ENCODE data around the gene RBBP9.
"Not testable (repeated sequence)": the region's sequence is repeated elsewhere in the genome, so short reads cannot be mapped to it uniquely, and the experiment has no call there.

The RBBP9 gene

DNA sequence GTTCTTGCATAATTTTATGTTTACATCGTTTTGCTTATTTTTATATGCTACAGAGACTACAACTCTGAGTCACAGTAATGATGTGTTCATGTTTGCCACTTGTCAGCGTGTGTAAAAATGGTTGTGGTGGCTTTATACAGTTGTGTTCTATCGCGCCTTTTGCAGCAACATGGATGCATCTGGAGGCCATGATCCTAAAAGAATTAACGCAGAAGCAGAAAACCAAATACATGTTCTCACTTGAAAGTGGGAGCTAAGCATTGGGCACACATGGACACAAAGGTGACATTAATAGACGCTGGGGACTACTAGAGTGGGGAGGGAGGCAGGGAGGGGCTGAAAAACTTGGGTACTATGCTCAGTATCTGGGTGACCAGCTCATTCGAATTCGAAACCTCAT, 9.7 kb upstream of the RBBP9 start:
- no peak for DNase-seq (ENCODE audit: low read depth in 3 of 3, low spot score in 1 of 3)

DNA sequence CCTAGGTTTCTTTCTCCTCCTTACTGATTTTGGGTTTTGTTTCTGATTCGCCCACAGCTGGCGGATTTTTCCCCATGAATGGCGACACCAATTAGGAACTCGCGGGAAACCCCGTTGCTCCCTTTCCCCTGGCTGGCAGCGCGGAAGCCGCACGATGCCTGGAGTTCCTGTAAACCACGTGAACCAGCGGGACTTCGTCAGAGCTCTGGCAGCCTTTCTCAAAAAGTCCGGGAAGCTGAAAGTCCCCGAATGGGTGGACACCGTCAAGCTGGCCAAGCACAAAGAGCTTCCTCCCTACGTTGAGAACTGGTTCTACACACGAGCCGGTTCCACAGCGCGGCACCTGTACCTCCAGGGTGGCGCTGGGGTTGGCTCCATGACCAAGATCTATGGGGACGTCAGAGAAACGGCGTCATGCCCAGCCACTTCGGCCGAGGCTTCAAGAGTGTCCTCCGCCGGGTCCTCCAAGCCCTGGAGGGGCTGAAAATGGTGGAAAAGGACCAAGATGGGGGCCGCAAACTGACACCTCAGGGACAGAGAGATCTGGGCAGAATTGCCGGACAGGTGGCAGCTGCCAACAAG, 7.5 kb upstream of the RBBP9 start:
- DNase-seq (ENCODE audit: low read depth in 3 of 3, low spot score in 1 of 3): no peak

DNA sequence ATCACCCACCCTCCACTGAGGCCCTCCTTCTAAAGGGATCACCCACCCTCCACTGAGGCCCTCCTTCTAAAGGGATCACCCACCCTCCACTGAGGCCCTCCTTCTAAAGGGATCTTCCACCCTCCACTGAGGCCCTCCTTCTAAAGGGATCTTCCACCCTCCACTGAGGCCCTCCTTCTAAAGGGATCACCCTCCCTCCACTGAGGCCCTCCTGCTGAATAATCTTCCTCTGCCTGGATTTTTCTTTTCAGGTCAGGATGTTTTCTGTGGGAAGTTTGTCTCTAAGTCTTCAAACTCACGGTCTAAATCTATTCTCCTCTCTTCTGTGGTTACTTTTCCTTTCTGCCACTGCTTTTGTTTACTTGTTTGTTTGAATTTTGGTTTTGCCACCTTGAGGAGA, 4.6 kb upstream of the RBBP9 start:
- not testable (repeated sequence) for DNase-seq (ENCODE audit: low read depth in 3 of 3, low spot score in 1 of 3)

DNA sequence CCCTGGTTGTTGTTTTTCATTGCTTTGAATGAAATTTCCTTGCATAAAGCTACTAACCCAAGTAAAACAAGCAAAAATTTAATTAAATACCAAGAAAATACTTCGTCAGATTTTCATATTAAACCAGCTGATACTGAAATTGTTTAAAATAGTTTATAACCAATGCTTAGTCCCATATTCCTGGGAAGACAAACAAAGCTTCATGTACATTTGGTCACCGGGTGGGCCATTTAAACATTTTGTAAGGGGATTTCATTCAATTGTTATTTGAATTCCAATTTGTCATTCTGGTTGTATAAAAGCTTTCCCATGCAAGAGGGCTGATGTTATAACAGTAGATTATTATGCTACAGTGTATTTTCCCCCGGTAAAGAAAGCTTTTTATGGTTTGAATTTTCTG, 578 bp upstream of the RBBP9 start:
- DNase-seq (ENCODE audit: low read depth in 3 of 3, low spot score in 1 of 3): no peak

DNA sequence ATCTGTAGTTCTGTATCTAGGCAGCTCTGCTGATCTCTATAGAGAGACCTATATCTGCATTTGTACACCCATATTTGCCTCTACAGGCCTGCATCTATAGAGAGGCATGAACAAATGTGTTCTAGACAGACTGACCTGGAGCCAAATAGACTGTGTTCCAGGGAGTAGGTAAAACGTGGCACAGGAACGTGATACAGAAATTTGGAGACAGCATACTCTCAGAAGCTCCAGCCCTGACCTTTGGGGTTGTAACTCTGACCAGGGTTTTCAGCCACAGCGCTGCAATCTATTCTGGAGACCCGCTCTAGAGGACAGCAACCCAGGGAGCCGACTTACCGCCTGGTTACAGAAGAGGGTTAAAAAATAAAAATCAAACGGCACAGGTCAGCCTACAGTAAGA, 983 bp downstream of the RBBP9 start:
- DNase-seq (ENCODE audit: low read depth in 3 of 3, low spot score in 1 of 3): no peak

DNA sequence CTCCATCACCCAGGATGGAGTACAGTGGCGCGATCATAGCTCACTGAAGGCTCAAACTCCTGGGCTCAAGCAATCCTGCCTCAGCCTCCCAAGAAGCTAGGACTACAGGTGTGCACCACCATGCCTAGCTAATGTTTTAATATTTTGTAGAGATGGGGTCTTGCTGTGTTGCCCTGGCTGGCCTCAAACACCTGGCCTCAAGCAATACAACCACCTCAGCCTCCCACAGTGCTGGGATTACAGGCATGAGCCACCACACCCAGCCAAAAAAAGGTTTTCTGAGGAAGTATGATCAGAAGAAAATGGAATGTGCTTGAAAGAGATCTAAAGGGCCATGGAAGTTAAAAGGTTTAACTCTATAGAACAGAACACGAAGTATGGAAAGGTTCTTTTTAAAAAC, 8.7 kb downstream of the RBBP9 start:
- no peak for DNase-seq (ENCODE audit: low read depth in 3 of 3, low spot score in 1 of 3)

DNA sequence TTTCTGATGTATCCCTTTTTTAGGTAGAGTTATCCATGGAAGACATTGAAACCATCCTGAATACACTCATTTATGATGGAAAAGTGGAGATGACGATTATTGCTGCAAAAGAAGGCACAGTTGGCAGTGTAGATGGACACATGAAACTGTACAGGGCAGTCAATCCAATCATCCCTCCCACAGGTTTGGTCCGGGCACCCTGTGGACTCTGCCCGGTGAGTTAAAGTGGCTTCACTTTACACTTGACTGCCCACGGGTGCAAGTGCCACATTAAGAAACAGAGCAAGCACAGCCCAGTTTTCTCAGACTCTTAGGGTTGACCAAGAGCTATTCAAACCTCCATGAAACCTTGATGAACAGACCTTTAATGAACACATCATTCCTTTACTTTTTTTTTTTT, 15.4 kb downstream of the RBBP9 start:
- no peak for DNase-seq (ENCODE audit: low read depth in 3 of 3, low spot score in 1 of 3)

DNA sequence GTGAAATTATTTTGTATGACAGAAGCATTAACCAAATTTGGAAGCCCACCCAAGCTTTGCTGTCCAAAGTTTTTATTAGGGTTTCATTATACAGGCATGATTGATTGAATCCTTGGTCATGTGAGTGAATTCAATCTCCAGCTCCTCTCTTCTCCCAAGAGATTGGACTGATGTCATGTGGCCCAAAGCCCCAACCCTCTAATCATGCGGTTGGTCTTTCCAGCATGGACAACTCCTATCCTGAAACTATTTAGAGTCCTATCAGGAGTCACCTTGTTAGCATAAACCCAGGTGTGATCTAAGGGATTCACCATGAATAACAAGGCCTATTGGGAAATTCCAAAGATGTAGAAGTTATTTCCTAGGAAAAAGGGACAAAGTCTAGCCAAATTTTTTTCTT, 19.2 kb downstream of the RBBP9 start:
- no peak for DNase-seq (ENCODE audit: low read depth in 3 of 3, low spot score in 1 of 3)

DNA sequence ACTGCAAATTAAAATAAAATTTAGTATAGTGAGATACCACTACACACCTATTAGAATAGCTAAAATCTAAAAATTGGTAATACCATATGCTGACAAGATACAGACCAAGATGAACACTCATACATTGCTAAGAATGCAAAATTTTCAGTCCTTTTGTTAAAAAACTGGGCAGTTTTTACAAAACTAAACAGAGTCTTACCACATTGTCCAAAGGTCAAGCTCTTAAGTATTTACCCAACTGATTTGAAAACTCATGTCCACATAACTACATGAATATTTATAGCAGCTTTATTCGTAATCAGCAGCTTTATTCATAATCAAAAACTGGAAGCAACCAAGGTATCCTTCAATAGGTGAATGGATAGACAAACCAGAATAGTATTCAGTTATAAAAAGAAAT, 19.8 kb downstream of the RBBP9 start:
- DNase-seq (ENCODE audit: low read depth in 3 of 3, low spot score in 1 of 3): no peak

DNA sequence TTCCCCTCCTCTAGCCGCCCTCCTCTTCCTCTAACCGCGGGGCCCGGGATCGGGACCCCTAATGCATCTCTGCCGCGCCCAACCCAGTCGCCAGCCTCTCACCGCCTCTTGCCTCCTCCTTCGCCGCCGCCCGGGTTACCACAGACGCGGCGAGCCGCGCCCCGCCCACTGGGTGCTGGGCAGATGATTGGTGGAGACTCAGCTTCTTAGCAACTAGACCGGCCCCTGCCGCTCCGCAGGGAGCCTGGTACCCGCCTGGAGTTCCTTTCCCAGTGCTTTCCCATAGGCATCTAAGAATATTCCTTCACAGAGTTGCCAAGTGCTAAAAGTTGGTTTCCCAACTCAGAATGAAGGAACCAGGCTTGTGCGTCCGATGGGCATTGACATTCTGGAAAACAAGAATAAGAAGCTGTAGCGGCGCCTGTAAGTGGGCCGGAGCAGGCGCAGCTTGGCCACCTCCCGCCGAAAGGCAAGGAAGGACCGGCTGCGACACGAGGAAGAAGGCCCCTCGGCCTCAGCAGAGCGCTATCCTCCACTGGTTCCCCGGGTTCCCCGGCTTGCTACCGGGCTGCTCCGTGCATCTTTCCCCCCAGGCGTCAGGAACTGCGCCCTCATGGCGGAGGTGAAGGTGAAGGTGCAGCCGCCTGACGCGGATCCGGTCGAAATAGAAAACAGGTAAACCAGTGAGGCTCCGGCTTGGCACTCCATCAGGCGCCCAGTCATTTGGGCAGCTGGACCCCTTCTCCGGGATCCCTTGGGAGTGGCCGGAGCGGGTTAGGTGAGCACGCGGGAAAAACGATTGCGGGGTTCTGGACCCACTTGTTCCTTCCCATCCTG, 29.9 kb downstream of the RBBP9 start, which contains the start of the genes DZANK1 and POLR3F:
TSS of gene DZANK1 (minus strand) at position 137 of the 837 bp plus-strand sequence. CDS start 1,672 bp downstream, outside the sequence.
TSS of gene POLR3F (plus strand) at position 497 of the 837 bp plus-strand sequence. CDS start at position 614, 117 bp downstream.
- peak; percentile 77 to 89 (median 78) for DNase-seq (ENCODE audit: low read depth in 3 of 3, low spot score in 1 of 3)

DNA sequence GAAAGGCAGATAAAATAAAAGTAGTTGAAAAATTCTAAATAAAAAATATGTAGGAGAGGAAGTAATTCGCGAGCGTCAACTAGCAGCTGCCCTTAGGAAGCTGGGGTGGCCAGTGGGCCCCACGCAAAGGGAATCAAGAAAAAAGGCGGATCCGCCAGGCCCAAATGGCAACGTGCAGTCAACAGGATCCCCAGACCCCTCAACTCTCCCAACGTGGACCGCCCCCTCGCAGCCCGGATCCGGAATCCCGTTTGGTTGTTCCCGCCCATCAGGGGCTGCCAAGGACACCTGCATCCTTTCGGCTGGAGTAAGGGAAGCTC, 30.5 kb downstream of the RBBP9 start:
- DNase-seq (ENCODE audit: low read depth in 3 of 3, low spot score in 1 of 3): no peak

DNA sequence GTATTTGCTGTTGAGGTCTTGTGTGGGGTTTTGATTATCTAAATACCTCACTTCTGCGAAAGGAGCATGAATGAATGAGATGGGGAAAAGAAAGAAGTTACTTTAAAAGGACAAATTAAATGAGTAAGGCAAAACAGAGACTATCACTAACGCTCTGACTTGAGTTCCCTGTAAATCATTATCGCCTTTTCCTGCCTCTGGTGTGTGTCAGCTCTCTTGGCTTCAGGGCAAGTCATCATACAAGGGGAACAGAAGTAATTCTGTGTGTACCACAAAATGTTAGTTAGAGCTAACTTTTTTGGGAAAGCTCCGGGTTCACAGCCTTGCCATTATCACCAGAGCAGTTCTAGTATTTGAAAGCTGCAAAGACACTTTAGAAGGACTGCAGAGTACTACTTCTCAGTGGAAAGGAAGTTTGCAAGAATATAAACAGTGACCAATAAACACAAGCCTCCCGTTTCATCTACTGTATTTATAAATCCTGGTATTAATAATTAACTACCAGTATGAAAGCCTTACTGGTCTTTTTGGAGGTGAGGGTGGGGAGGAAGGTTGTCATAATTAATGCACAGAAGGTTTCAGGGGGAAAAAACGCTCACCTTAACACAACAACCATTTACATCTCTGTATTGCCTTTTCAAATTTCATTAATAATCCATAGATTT, 31.4 kb downstream of the RBBP9 start:
- DNase-seq (ENCODE audit: low read depth in 3 of 3, low spot score in 1 of 3): no peak

DNA sequence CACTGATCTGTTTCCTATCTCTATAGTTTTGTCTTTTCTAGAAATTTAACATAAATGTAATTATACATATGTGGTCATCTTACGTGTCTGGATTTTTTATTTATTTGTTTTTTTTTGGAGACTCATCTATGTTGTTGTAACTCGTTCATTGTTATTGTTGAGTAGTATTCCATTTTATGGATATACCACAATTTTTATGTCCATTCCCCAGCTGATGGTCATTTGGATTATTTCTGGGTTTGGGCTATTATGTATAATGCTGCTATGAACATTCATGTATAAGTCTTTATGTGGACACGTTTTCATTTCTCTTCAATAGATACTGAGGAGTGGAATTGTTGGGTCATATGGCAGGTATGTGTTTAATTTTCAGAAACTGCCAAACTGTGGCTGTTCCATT, 40.4 kb downstream of the RBBP9 start:
- DNase-seq (ENCODE audit: low read depth in 3 of 3, low spot score in 1 of 3): no peak

DNA sequence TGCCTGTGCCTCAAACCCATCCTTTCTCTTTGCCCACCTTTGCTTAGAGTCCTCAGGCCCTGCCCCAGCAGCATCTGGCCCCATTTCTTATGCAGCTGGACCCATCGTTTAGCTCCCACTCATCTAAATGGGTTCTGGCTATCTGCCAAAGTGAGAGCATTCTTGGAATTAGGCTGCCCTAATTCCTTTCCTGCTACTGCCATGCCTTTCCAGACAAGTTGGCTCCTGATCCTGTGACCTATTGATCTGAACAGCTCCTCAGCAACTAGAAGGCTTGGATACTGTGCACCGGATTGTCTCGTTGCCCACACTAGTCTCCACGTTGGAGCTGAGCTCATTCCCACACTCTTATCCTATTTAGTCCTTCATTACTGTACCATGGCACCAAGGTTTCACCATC, 53.1 kb downstream of the RBBP9 start:
- no peak for DNase-seq (ENCODE audit: low read depth in 3 of 3, low spot score in 1 of 3)

DNA sequence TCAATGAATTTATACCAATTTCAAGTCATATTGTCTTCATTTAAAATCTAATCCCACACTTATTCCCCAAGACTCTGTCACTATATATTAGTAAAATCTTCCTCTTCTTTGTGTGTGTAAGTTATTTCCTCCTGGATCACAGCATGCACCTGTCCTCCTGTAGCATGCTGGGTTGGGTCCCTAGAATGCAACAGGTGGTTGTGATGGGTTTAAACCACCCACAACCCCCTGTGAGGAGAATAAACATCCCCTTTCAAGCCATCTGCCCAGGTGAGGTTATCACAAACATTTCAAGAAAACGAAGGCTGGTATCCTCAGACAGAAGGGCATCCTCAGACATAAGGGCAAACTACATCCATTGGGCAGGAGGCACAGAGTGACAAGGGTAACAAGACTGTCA, 56.6 kb downstream of the RBBP9 start:
- DNase-seq (ENCODE audit: low read depth in 3 of 3, low spot score in 1 of 3): no peak

DNA sequence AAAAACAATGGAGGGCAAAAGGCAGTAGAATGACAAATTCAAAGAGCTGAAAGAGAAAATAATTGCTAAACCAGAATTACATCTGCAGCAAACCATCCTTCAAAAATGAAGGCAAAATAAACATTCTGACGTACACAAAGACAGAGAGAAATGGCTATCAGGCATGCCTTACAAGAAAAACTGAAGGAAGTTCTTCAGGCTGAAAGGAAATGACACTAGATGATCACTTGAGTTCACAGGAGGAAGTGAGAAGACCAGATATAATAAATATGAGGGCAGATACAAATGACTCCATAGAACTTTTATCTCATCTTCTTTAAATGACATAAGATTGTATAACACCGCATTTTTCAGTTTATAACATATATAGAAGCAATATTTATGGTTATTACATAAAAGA, 60.2 kb downstream of the RBBP9 start:
- no peak for DNase-seq (ENCODE audit: low read depth in 3 of 3, low spot score in 1 of 3)

Data from stimulated activated CD4-positive, alpha-beta T cell treated with anti-CD3 and anti-CD28 coated beads, TNF-alpha, amount 100 ng/mL, for 1 hour (primary cell).